ENCODE results near the gene TREML2.

The TREML2 gene

GRCh38 chr6:41236276-41236675 lies 35.3 kb upstream of the TREML2 start:
- no peak for TF ChIP-seq CTCF (IDR thresholded peaks at IDR 0.05; ENCODE audit: low read depth, low read length, missing control alignments)
- no peak for DNase-seq (ENCODE audit: low read depth)
- H3K4me3 ChIP-seq (ENCODE audit: low read depth, low read length): no peak overlapping the region

GRCh38 chr6:41232667-41233066 lies 31.7 kb upstream of the TREML2 start:
- no peak for DNase-seq (ENCODE audit: low read depth)

GRCh38 chr6:41231246-41231645 lies 30.3 kb upstream of the TREML2 start:
- DNase-seq (ENCODE audit: low read depth): no peak
- TF ChIP-seq CTCF (IDR thresholded peaks at IDR 0.05; ENCODE audit: low read depth, low read length, missing control alignments): no peak
- no peak overlapping the region for H3K4me3 ChIP-seq (ENCODE audit: low read depth, low read length)

More at GRCh38 chr6:41232667-41233066, 31.7 kb upstream of the TREML2 start:
- no peak for TF ChIP-seq CTCF (IDR thresholded peaks at IDR 0.05; ENCODE audit: low read depth, low read length, missing control alignments)
- H3K4me3 ChIP-seq (ENCODE audit: low read depth, low read length): no peak overlapping the region

GRCh38 chr6:41229721-41230120 lies 28.8 kb upstream of the TREML2 start:
- no peak for TF ChIP-seq CTCF (IDR thresholded peaks at IDR 0.05; ENCODE audit: low read depth, low read length, missing control alignments)
- DNase-seq (ENCODE audit: low read depth): no peak
- H3K4me3 ChIP-seq (ENCODE audit: low read depth, low read length): no peak overlapping the region

GRCh38 chr6:41228616-41229015 lies 27.7 kb upstream of the TREML2 start:
- no peak for DNase-seq (ENCODE audit: low read depth)

GRCh38 chr6:41228096-41228495 lies 27.1 kb upstream of the TREML2 start, which contains the start of gene TREML4:
Gene TREML4 (plus strand): TSS chr6:41228349. CDS start chr6:41228428, 79 bp downstream.
- H3K4me3 ChIP-seq (ENCODE audit: low read depth, low read length): no peak within 1 kb of the TSS
- DNase-seq (ENCODE audit: low read depth): no peak
- no peak for TF ChIP-seq CTCF (IDR thresholded peaks at IDR 0.05; ENCODE audit: low read depth, low read length, missing control alignments)

More at GRCh38 chr6:41228616-41229015, 27.7 kb upstream of the TREML2 start:
- no peak overlapping the region for H3K4me3 ChIP-seq (ENCODE audit: low read depth, low read length)
- TF ChIP-seq CTCF (IDR thresholded peaks at IDR 0.05; ENCODE audit: low read depth, low read length, missing control alignments): peak; percentile 21

GRCh38 chr6:41226752-41227151 lies 25.8 kb upstream of the TREML2 start:
- DNase-seq (ENCODE audit: low read depth): no peak
- no peak overlapping the region for H3K4me3 ChIP-seq (ENCODE audit: low read depth, low read length)
- no peak for TF ChIP-seq CTCF (IDR thresholded peaks at IDR 0.05; ENCODE audit: low read depth, low read length, missing control alignments)
